Stimulated activated memory B cell treated with anti-CD40 and anti-IgM and Interleukin-4, amounts not matched to agents 10 μg/mL and 1 μg/mL and 100 μg/mL, for 72 hours (primary cell): ENCODE data around the gene UBFD1.

Experiments
- ATAC-seq: fragments of 150-1000 bp; cut with Tn5 transposase; 2 replicates; pipeline ENCODE4 v1.10.0; 2021
- H3K27ac Mint-ChIP-seq: one replicate; pipeline ENCODE4 v1.8.0; 2022; ENCODE audit warnings: mild to moderate bottlenecking, mixed read lengths
- H3K27me3 Mint-ChIP-seq: one replicate; pipeline ENCODE4 v1.8.0; 2022; ENCODE audit warnings: mixed read lengths
- H3K36me3 Mint-ChIP-seq: one replicate; pipeline ENCODE4 v1.8.0; 2022; ENCODE audit warnings: mixed read lengths
- H3K4me1 Mint-ChIP-seq: one replicate; pipeline ENCODE4 v1.8.0; 2022; ENCODE audit warnings: mixed read lengths
- H3K4me3 Mint-ChIP-seq: one replicate; pipeline ENCODE4 v1.8.0; 2022; ENCODE audit warnings: mild to moderate bottlenecking, moderate library complexity, mixed read lengths
- H3K9me3 Mint-ChIP-seq: one replicate; pipeline ENCODE4 v1.8.0; 2022; ENCODE audit warnings: mixed read lengths

Gene UBFD1

GRCh38 chr16:23520500-23520899 lies 37.0 kb upstream of the UBFD1 start:
- Mint-ChIP-seq H3K27ac (peak overlapping the region; percentile 75), H3K9me3 (no peaks in the 10 kb centered on the region), H3K4me1 (peaks cover 51% of the 10 kb centered on the region), H3K4me3 (no peak overlapping the region), H3K36me3 (peaks cover 48% of the 10 kb centered on the region), H3K27me3 (no peaks in the 10 kb centered on the region)
- ATAC-seq, result no peak

GRCh38 chr16:23521037-23521743 lies 36.3 kb upstream of the UBFD1 start:
- Mint-ChIP-seq H3K27ac (peak overlapping the region; percentile 75), H3K27me3 (no peaks in the 10 kb centered on the region), H3K9me3 (no peaks in the 10 kb centered on the region), H3K36me3 (peaks cover 48% of the 10 kb centered on the region), H3K4me1 (peaks cover 50% of the 10 kb centered on the region), H3K4me3 (no peak overlapping the region)
- no peak for ATAC-seq

- Mint-ChIP-seq H3K4me3 (no peak overlapping the region), H3K27ac (peak overlapping the region; percentile 75), H3K36me3 (peaks cover 48% of the 10 kb centered on the region), H3K4me1 (peaks cover 42% of the 10 kb centered on the region), H3K9me3 (no peaks in the 10 kb centered on the region), H3K27me3 (no peaks in the 10 kb centered on the region)
- no peak for ATAC-seq
These were observed 35.6 kb upstream of the UBFD1 start for GRCh38 chr16:23521965-23522364.

GRCh38 chr16:23523321-23523720 lies 34.2 kb upstream of the UBFD1 start:
- Mint-ChIP-seq H3K36me3 (peaks cover 61% of the 10 kb centered on the region), H3K9me3 (no peaks in the 10 kb centered on the region), H3K27ac (peak overlapping the region; percentile 41), H3K27me3 (no peaks in the 10 kb centered on the region), H3K4me1 (peaks cover 30% of the 10 kb centered on the region), H3K4me3 (no peak overlapping the region)
- ATAC-seq, result no peak

GRCh38 chr16:23523876-23524385 lies 33.6 kb upstream of the UBFD1 start:
- H3K27me3 Mint-ChIP-seq, result no peaks in the 10 kb centered on the region
- no peaks in the 10 kb centered on the region for H3K9me3 Mint-ChIP-seq
- H3K27ac Mint-ChIP-seq, result peak overlapping the region; percentile 41
- ATAC-seq, result no peak
- H3K36me3 Mint-ChIP-seq, result peaks cover 67% of the 10 kb centered on the region
- H3K4me3 Mint-ChIP-seq, result no peak overlapping the region
- H3K4me1 Mint-ChIP-seq, result peaks cover 24% of the 10 kb centered on the region

GRCh38 chr16:23524886-23525285 lies 32.6 kb upstream of the UBFD1 start:
- no peaks in the 10 kb centered on the region for H3K9me3 Mint-ChIP-seq
- peaks cover 15% of the 10 kb centered on the region for H3K4me1 Mint-ChIP-seq
- peaks cover 62% of the 10 kb centered on the region for H3K36me3 Mint-ChIP-seq
- H3K4me3 Mint-ChIP-seq, result no peak overlapping the region
- no peaks in the 10 kb centered on the region for H3K27me3 Mint-ChIP-seq
- H3K27ac Mint-ChIP-seq, result no peak overlapping the region
- ATAC-seq, result no peak

GRCh38 chr16:23527961-23528643 lies 29.4 kb upstream of the UBFD1 start:
- no peak overlapping the region for H3K27ac Mint-ChIP-seq
- no peak for ATAC-seq
- no peaks in the 10 kb centered on the region for H3K9me3 Mint-ChIP-seq
- H3K36me3 Mint-ChIP-seq, result peaks cover 47% of the 10 kb centered on the region
- H3K27me3 Mint-ChIP-seq, result no peaks in the 10 kb centered on the region
- no peak overlapping the region for H3K4me3 Mint-ChIP-seq
- H3K4me1 Mint-ChIP-seq, result no peaks in the 10 kb centered on the region

- no peak for ATAC-seq
- Mint-ChIP-seq H3K27ac (no peak overlapping the region), H3K27me3 (no peaks in the 10 kb centered on the region), H3K9me3 (no peaks in the 10 kb centered on the region), H3K36me3 (peaks cover 47% of the 10 kb centered on the region), H3K4me1 (no peaks in the 10 kb centered on the region), H3K4me3 (no peak overlapping the region)
These were observed 28.8 kb upstream of the UBFD1 start for GRCh38 chr16:23528644-23529310.

GRCh38 chr16:23530062-23530461 lies 27.5 kb upstream of the UBFD1 start:
- no peaks in the 10 kb centered on the region for H3K9me3 Mint-ChIP-seq
- no peak for ATAC-seq
- no peaks in the 10 kb centered on the region for H3K4me1 Mint-ChIP-seq
- H3K36me3 Mint-ChIP-seq, result peaks cover 47% of the 10 kb centered on the region
- H3K27me3 Mint-ChIP-seq, result no peaks in the 10 kb centered on the region
- no peak overlapping the region for H3K27ac Mint-ChIP-seq
- H3K4me3 Mint-ChIP-seq, result no peak overlapping the region

GRCh38 chr16:23532448-23532847 lies 25.1 kb upstream of the UBFD1 start:
- Mint-ChIP-seq H3K27ac (no peak overlapping the region), H3K36me3 (peaks cover 43% of the 10 kb centered on the region)

GRCh38 chr16:23534868-23535860 lies 22.4 kb upstream of the UBFD1 start:
- H3K36me3 Mint-ChIP-seq, result peaks cover 28% of the 10 kb centered on the region
- H3K4me3 Mint-ChIP-seq, result no peak overlapping the region
- ATAC-seq, result no peak
- H3K27ac Mint-ChIP-seq, result no peak overlapping the region
- no peaks in the 10 kb centered on the region for H3K27me3 Mint-ChIP-seq
- no peaks in the 10 kb centered on the region for H3K9me3 Mint-ChIP-seq
- no peaks in the 10 kb centered on the region for H3K4me1 Mint-ChIP-seq

More at GRCh38 chr16:23532448-23532847, 25.1 kb upstream of the UBFD1 start:
- Mint-ChIP-seq H3K27me3 (no peaks in the 10 kb centered on the region), H3K4me1 (no peaks in the 10 kb centered on the region), H3K4me3 (no peak overlapping the region), H3K9me3 (no peaks in the 10 kb centered on the region)
- ATAC-seq, result no peak

- peaks cover 28% of the 10 kb centered on the region for H3K36me3 Mint-ChIP-seq
These were observed 21.6 kb upstream of the UBFD1 start for GRCh38 chr16:23535901-23536300.

GRCh38 chr16:23537390-23537789 lies 20.1 kb upstream of the UBFD1 start:
- no peak for ATAC-seq
- H3K27ac Mint-ChIP-seq, result no peak overlapping the region
- no peak overlapping the region for H3K4me3 Mint-ChIP-seq
- no peaks in the 10 kb centered on the region for H3K27me3 Mint-ChIP-seq
- no peaks in the 10 kb centered on the region for H3K9me3 Mint-ChIP-seq
- no peaks in the 10 kb centered on the region for H3K4me1 Mint-ChIP-seq
- peaks cover 29% of the 10 kb centered on the region for H3K36me3 Mint-ChIP-seq

More at GRCh38 chr16:23535901-23536300, 21.6 kb upstream of the UBFD1 start:
- Mint-ChIP-seq H3K27ac (no peak overlapping the region), H3K27me3 (no peaks in the 10 kb centered on the region), H3K9me3 (no peaks in the 10 kb centered on the region), H3K4me1 (no peaks in the 10 kb centered on the region), H3K4me3 (no peak overlapping the region)
- ATAC-seq, result no peak

- no peak for ATAC-seq
- H3K27me3 Mint-ChIP-seq, result no peaks in the 10 kb centered on the region
- H3K4me1 Mint-ChIP-seq, result no peaks in the 10 kb centered on the region
- peaks cover 23% of the 10 kb centered on the region for H3K36me3 Mint-ChIP-seq
- H3K27ac Mint-ChIP-seq, result no peak overlapping the region
- no peaks in the 10 kb centered on the region for H3K9me3 Mint-ChIP-seq
- no peak overlapping the region for H3K4me3 Mint-ChIP-seq
These were observed 18.6 kb upstream of the UBFD1 start for GRCh38 chr16:23538919-23539278.
